CD4-positive, alpha-beta memory T cell (primary cell): ENCODE measurements around the gene UNC119. TPM values are rescaled to one million over a fixed set of nuclear protein-coding genes. Genes with fewer than 3 reads are reported as not detected.
A peak's percentile ranks its signal among the peaks of the same experiment; 100 is the strongest.

Source experiments
- CTCF ChIA-PET: fragments of 350-600 bp; sonication (Branson Sonifier 250); formaldehyde crosslinking; loops from one replicate; lab custom pipeline; 2021; ENCODE audit warnings: inconsistent platforms; ENCODE audit not compliant: partially characterized antibody; lab: Charles Lee
- POLR2A ChIA-PET: fragments of 350-600 bp; sonication (Branson Sonifier 250); formaldehyde crosslinking; loops from one replicate; lab custom pipeline; 2021; ENCODE audit not compliant: partially characterized antibody; lab: Charles Lee
- DNase-seq, 5 donors: peaks; one replicate each; pipeline versions ENCODE4 v3.0.0 to v3.0.0-alpha.2; 2020 to 2022; ENCODE audit warnings: mixed read lengths in 1 of 5
- H3K27ac ChIP-seq: one replicate; pipeline ENCODE4 v1.7.0; 2013; ENCODE audit warnings: low read depth, low read length
- H3K27me3 ChIP-seq: 2 replicates; pipeline ENCODE4 v1.7.0; 2013; ENCODE audit warnings: mild to moderate bottlenecking, low read length, moderate library complexity; ENCODE audit not compliant: insufficient read depth
- H3K36me3 ChIP-seq: 2 replicates; pipeline ENCODE4 v1.7.0; 2013; ENCODE audit warnings: mild to moderate bottlenecking, low read length, moderate library complexity; ENCODE audit not compliant: insufficient read depth
- H3K4me1 ChIP-seq: 2 replicates; pipeline ENCODE4 v1.7.0; 2013; ENCODE audit warnings: mild to moderate bottlenecking, low read length, moderate library complexity; ENCODE audit not compliant: insufficient read depth
- H3K4me3 ChIP-seq, 2 donors: one replicate each; pipeline ENCODE4 v1.7.0; 2013; ENCODE audit warnings: low read length in 2 of 2, mild to moderate bottlenecking in 1 of 2
- H3K9me3 ChIP-seq, 2 donors: one replicate each; pipeline ENCODE4 v1.7.0; 2013; ENCODE audit warnings: low read length in 2 of 2, control low read depth in 1 of 2; ENCODE audit not compliant: control insufficient read depth in 1 of 2
- H3K27ac Mint-ChIP-seq, 7 donors: one replicate each; pipeline ENCODE4 v1.8.0; 2020 to 2021; ENCODE audit warnings: mixed read lengths in 7 of 7, mild to moderate bottlenecking in 6 of 7, inconsistent platforms in 3 of 7, moderate library complexity in 3 of 7
- H3K27me3 Mint-ChIP-seq, 2 donors: one replicate each; pipeline ENCODE4 v1.8.0; 2020 to 2021; ENCODE audit warnings: mixed read lengths in 2 of 2
- H3K36me3 Mint-ChIP-seq, 2 donors: one replicate each; pipeline ENCODE4 v1.8.0; 2020 to 2021; ENCODE audit warnings: mixed read lengths in 2 of 2, inconsistent platforms in 1 of 2, mild to moderate bottlenecking in 1 of 2
- H3K4me1 Mint-ChIP-seq, 4 donors: one replicate each; pipeline ENCODE4 v1.8.0; 2020 to 2021; ENCODE audit warnings: mixed read lengths in 4 of 4, mild to moderate bottlenecking in 1 of 4
- H3K4me3 Mint-ChIP-seq, 8 donors: one replicate each; pipeline ENCODE4 v1.8.0; 2020 to 2021; ENCODE audit warnings: mixed read lengths in 8 of 8, mild to moderate bottlenecking in 7 of 8, moderate library complexity in 6 of 8, inconsistent platforms in 3 of 8
- H3K9me3 Mint-ChIP-seq, 8 donors: one replicate each; pipeline ENCODE4 v1.8.0; 2020 to 2021; ENCODE audit warnings: mixed read lengths in 8 of 8, mild to moderate bottlenecking in 5 of 8, inconsistent platforms in 3 of 8, moderate library complexity in 1 of 8
- intact Hi-C: fragments of 100-400 bp; cut with micrococcal nuclease; formaldehyde crosslinking; loops from one replicate; pipeline ENCODE4 v1.15.1; 2023
- polyA plus RNA-seq, 2 donors: library from polyadenylated mRNA; unstranded; fragments of 300-500 nt; fragmentation: Illumina TruSeq; gene quantifications; one replicate each; pipeline ENCODE4 v1.2.3, GENCODE V29; 2021
- total RNA-seq, 2 experiments: library from RNA; stranded (reverse); gene quantifications; one replicate each; pipeline ENCODE4 v1.2.3, GENCODE V29; 2021

The UNC119 gene
- total and polyA plus RNA-seq, 4 experiments from 2014 or later: 31.8 to 44.0 (median 39.2) TPM

DNA sequence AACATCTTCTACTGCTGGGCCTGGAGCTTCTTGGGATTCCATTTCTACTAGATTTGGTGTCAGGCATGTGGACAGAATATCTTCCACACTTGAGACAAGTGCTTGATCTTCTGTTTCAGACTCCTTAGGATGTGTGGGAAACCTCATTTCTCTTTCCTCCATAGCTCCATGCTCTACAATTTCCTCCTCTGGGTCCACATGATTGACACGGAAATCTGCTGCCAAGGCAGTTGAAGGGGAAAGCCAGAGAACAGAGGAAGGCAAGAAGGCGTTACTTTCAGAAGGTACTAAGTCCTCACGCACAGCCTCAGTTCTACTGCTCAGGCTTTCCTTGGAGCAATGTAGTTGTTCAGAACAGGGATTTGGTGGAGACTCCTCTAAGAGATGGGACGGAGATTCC is 39.8 kb upstream of the UNC119 start:
- H3K4me3 ChIP-seq: no peak overlapping the region
- H3K4me1 ChIP-seq: no peaks in the 10 kb centered on the region
- no peak overlapping the region for H3K4me3 Mint-ChIP-seq
- no peaks in the 10 kb centered on the region for H3K27me3 Mint-ChIP-seq
- POLR2A ChIA-PET: interaction anchor here (1.4 kb wide), 1 partner anchor 15 kb away, joined by 4 read pairs; the partner anchor contains the start of gene ALDOC
- H3K9me3 Mint-ChIP-seq: no peaks in the 10 kb centered on the region
- intact Hi-C loops: no loop called here
- peaks cover 7% of the 10 kb centered on the region for H3K36me3 ChIP-seq
- no peaks in the 10 kb centered on the region for H3K27me3 ChIP-seq
- no peak overlapping the region for H3K27ac ChIP-seq
- no peaks in the 10 kb centered on the region for H3K9me3 ChIP-seq
- no peak for DNase-seq
- peaks cover 5 to 6% of the 10 kb centered on the region in 2 donors for H3K36me3 Mint-ChIP-seq
- H3K27ac Mint-ChIP-seq: no peak overlapping the region
- peaks cover under 1 to 1% (median under 1%) of the 10 kb centered on the region in 4 donors for H3K4me1 Mint-ChIP-seq
- CTCF ChIA-PET: no interaction called here

DNA sequence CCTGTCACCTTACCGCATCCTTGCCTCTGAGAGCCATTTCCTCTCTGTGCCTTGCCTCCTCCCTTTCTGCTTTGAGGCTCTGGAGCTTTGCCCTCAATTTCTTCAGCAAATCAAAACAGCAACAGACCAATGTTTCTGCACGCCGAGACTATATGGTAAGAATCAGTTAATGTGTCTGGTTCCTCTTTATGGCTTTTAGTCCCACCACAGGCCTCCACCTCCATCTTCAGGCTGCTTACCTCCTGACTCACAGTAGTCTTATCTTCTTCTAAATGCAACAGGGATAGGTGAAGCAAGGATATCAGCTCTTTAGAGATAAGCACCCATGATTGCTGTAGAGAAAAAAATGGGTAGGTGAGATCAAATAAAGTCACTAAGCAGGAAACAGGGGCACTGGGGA is 33.4 kb upstream of the UNC119 start:
- H3K9me3 ChIP-seq: no peaks in the 10 kb centered on the region
- no peaks in the 10 kb centered on the region for H3K27me3 ChIP-seq
- no peaks in the 10 kb centered on the region for H3K4me1 ChIP-seq
- no peak overlapping the region for H3K4me3 Mint-ChIP-seq
- H3K36me3 Mint-ChIP-seq: peaks cover 10 to 12% of the 10 kb centered on the region in 2 donors
- intact Hi-C loops: no loop called here
- no peak overlapping the region for H3K27ac ChIP-seq
- CTCF ChIA-PET: no interaction called here
- no peak overlapping the region for H3K4me3 ChIP-seq
- H3K36me3 ChIP-seq: peaks cover 17% of the 10 kb centered on the region
- POLR2A ChIA-PET: no interaction called here
- H3K9me3 Mint-ChIP-seq: no peaks in the 10 kb centered on the region
- no peaks in the 10 kb centered on the region for H3K27me3 Mint-ChIP-seq
- H3K4me1 Mint-ChIP-seq: peaks cover 0 to 3% (median under 1%) of the 10 kb centered on the region in 4 donors
- DNase-seq: no peak
- H3K27ac Mint-ChIP-seq: peak overlapping the region in 1 of 7 donors; percentile 2

DNA sequence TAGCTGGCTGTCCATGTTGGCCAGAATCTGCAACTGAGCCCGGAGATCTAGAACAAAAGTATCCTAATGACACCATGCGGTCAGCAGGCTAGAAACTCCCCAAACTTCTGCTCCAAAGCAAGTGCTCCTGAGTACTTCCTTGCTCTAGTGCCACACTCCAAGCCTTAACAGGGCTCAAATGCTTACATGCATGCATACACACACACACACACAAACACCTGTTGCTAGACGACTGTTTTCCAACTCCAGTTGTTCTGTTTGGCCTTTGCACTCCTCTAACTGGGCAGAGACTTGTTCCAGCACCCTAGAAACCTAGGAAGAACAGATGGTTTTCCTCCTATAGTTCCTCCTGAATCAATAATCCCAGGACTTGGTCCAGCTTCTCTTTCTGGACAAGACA is 32.0 kb upstream of the UNC119 start:
- POLR2A ChIA-PET: no interaction called here
- no peaks in the 10 kb centered on the region for H3K9me3 Mint-ChIP-seq
- intact Hi-C loops: no loop called here

DNA sequence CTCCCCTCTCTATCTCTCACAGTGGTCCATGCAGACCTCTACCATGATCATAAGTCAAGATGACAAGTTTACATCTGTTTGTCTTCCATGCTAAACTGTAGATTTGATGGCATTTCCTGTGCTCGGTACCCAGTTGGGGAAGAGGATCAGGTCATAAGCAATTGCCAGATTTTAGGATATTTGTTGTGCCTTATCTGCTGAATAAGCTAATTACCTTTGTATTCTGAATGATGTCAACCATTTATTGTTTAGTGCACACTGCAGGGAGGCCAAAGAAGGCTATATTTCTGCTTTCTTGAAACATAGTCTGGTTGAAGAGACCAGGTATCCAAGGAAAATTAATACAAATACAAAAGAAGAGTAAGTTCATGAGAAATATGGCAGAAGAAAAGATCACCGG is 30.1 kb upstream of the UNC119 start:
- Mint-ChIP-seq H3K4me1 (peaks cover 0 to 1% (median 0%) of the 10 kb centered on the region in 4 donors), H3K4me3 (no peak overlapping the region), H3K9me3 (no peaks in the 10 kb centered on the region), H3K36me3 (peaks cover 7 to 8% of the 10 kb centered on the region in 2 donors), H3K27ac (no peak overlapping the region), H3K27me3 (no peaks in the 10 kb centered on the region)
- Histone ChIP-seq H3K27ac (no peak overlapping the region), H3K4me1 (no peaks in the 10 kb centered on the region), H3K27me3 (no peaks in the 10 kb centered on the region), H3K4me3 (no peak overlapping the region), H3K36me3 (peaks cover 17% of the 10 kb centered on the region), H3K9me3 (no peaks in the 10 kb centered on the region)
- intact Hi-C loops: no loop called here
- POLR2A ChIA-PET: interaction anchor here (1.0 kb wide), 1 partner anchor 11 kb away, joined by 4 read pairs; the partner anchor contains the start of gene PIGS
- no peak for DNase-seq
- CTCF ChIA-PET: no interaction called here

More for the DNA sequence above, 32.0 kb upstream of the UNC119 start:
- Mint-ChIP-seq H3K27ac (peak overlapping the region in 2 of 7 donors; percentile 25 to 59), H3K4me1 (peaks cover 0 to 3% (median under 1%) of the 10 kb centered on the region in 4 donors), H3K36me3 (peaks cover 10 to 12% of the 10 kb centered on the region in 2 donors), H3K4me3 (no peak overlapping the region), H3K27me3 (no peaks in the 10 kb centered on the region)
- no peak overlapping the region for H3K27ac ChIP-seq
- DNase-seq: no peak
- peaks cover 17% of the 10 kb centered on the region for H3K36me3 ChIP-seq
- H3K4me3 ChIP-seq: no peak overlapping the region
- no peaks in the 10 kb centered on the region for H3K27me3 ChIP-seq
- H3K4me1 ChIP-seq: no peaks in the 10 kb centered on the region
- CTCF ChIA-PET: no interaction called here
- H3K9me3 ChIP-seq: no peaks in the 10 kb centered on the region

DNA sequence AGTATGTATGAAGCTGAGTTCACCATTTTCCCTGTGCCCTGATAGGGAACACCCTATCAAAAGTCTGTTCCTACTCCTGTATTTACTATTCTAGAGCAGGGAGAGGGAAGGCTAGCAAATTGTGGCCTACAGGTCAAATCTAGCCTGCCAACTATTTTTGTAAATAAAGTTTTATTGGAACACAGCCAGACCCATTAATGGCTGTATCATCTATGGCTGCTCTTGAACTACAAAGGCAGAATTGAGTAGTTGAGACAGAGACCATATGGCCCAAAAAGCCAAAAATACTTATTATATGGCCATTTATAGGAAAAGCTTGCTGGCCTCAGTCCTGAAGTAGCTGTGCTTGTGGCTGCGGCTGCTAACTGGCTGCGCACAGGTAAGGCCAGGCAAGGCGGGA is 28.5 kb upstream of the UNC119 start:
- intact Hi-C loops: no loop called here
- no peaks in the 10 kb centered on the region for H3K27me3 ChIP-seq
- H3K36me3 ChIP-seq: peaks cover 13% of the 10 kb centered on the region
- no peaks in the 10 kb centered on the region for H3K9me3 Mint-ChIP-seq
- H3K4me1 Mint-ChIP-seq: peaks cover 8 to 13% (median 11%) of the 10 kb centered on the region in 4 donors
- no peak overlapping the region for H3K4me3 Mint-ChIP-seq
- peaks cover 10% of the 10 kb centered on the region for H3K4me1 ChIP-seq
- no peaks in the 10 kb centered on the region for H3K9me3 ChIP-seq
- H3K36me3 Mint-ChIP-seq: peaks cover 7 to 13% of the 10 kb centered on the region in 2 donors
- peak overlapping the region in 2 of 7 donors; percentile 3 to 64 for H3K27ac Mint-ChIP-seq
- ChIA-PET POLR2A (interaction anchor here (1.2 kb wide), 1 partner anchor 10 kb away, joined by 5 read pairs; the partner anchor contains the start of gene PIGS), CTCF (no interaction called here)
- DNase-seq: no peak
- H3K27ac ChIP-seq: no peak overlapping the region
- no peak overlapping the region for H3K4me3 ChIP-seq
- no peaks in the 10 kb centered on the region for H3K27me3 Mint-ChIP-seq

DNA sequence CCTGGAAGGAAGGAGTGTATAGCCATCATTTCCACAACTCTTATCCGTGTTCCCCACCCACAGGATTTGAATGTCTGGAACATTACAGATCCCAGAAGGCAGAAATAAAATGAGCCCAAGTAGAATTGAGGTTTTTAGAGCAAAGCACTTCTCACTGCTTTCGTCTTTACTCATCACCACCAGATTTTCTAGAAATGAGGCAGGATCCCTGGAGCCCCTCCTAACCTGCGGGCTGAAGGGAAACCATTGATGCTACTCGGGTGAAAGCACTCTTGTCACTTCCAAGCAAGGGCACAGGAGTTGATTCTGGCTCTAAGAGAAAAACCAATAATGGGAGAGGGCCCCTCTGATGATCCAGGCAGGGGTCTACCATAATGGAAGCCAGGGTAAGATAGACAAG is 27.1 kb upstream of the UNC119 start:
- Histone ChIP-seq H3K4me1 (peaks cover 19% of the 10 kb centered on the region), H3K36me3 (no peaks in the 10 kb centered on the region), H3K27me3 (no peaks in the 10 kb centered on the region), H3K27ac (no peak overlapping the region), H3K9me3 (no peaks in the 10 kb centered on the region), H3K4me3 (no peak overlapping the region)
- intact Hi-C loops: no loop called here
- ChIA-PET POLR2A (interaction anchor here (1.2 kb wide), 1 partner anchor 8 kb away, joined by 5 read pairs; the partner anchor contains the start of gene PIGS), CTCF (no interaction called here)
- Mint-ChIP-seq H3K9me3 (no peaks in the 10 kb centered on the region), H3K4me3 (no peak overlapping the region), H3K36me3 (peaks cover 6 to 8% of the 10 kb centered on the region in 2 donors), H3K27ac (peak overlapping the region in 1 of 7 donors; percentile 48), H3K4me1 (peaks cover 9 to 22% (median 17%) of the 10 kb centered on the region in 4 donors), H3K27me3 (no peaks in the 10 kb centered on the region)
- DNase-seq: no peak

DNA sequence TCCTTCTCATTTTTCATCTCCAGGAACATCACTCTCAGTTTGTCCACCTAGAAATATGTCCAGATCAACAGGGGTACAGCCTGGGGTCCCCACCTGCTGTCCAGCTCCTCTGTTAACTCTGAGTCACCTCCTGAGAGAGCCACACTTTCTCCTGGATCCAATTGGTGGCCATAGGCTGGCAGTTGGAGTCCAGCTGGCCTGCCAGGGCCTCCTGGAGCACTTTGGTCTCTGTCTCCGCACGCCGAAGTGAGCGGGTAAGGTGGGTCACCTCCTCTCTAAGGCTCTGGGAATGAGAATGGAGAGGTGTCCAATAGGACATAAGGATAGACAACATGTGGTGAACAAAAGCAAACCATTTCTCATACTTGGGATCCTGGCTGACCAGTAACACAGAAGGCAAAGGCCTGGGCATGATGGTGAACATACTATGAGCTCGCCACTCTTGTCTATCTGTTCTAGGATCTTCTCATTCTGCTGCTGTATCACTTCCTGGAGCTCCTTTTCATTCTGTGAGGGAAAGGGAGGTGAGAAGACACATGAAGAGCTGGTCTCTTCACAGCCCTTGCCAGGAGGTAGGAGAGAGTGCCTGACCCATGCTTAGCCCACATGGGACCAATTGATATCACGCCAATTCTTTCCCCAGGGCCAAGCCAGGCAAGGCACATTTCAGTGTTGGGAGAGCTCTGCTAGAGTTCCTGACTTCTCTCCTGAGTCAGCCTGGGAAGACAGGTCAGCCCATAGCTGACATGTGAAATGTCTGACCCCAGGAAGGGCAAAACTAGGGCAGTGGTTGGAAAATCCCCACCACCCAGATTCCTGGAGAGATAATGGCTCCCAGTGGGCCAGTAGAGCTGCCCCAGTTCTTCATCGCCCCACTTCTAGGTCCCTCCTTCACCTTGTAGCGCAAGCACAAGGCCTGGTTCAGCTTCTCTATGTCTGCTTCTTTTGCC is 26.1 kb upstream of the UNC119 start:
- H3K4me3 Mint-ChIP-seq: peak overlapping the region in 1 of 8 donors; percentile 35
- no peak for DNase-seq
- H3K9me3 ChIP-seq: no peaks in the 10 kb centered on the region
- intact Hi-C loops: no loop called here
- H3K27me3 ChIP-seq: no peaks in the 10 kb centered on the region
- peaks cover 10 to 29% (median 17%) of the 10 kb centered on the region in 4 donors for H3K4me1 Mint-ChIP-seq
- POLR2A ChIA-PET: interaction anchor here (1.3 to 13.1 kb wide), 3 partner anchors 22 to 66 kb away, joined by 8 to 169 read pairs (median 20); partner anchors contain the start of genes BLTP2 and SPAG5
- no peaks in the 10 kb centered on the region for H3K36me3 ChIP-seq
- H3K27me3 Mint-ChIP-seq: no peaks in the 10 kb centered on the region
- H3K4me1 ChIP-seq: peaks cover 19% of the 10 kb centered on the region
- CTCF ChIA-PET: interaction anchor here (1.4 to 1.5 kb wide), 2 partner anchors 30 to 34 kb away, joined by 4 to 5 read pairs; no protein-coding TSS in a partner anchor
- no peak overlapping the region for H3K4me3 ChIP-seq
- no peak overlapping the region for H3K27ac ChIP-seq
- H3K9me3 Mint-ChIP-seq: no peaks in the 10 kb centered on the region
- H3K36me3 Mint-ChIP-seq: peaks cover 0 to 9% of the 10 kb centered on the region in 2 donors
- peak overlapping the region in 3 of 7 donors; percentile 41 to 64 (median 48) for H3K27ac Mint-ChIP-seq
